H1 (cell line): ENCODE results near the gene CHRM1. TPM values are rescaled to one million over a fixed set of nuclear protein-coding genes. Genes with fewer than 3 reads are reported as not detected.

ENCODE experiments used
- CTCF ChIA-PET: fragments of 300-600 bp; sonication (Branson Sonifier 250); formaldehyde crosslinking; loops from one replicate; lab custom pipeline; 2021; ENCODE audit not compliant: partially characterized antibody; lab: Charles Lee
- POLR2A ChIA-PET: fragments of 300-600 bp; sonication (Branson Sonifier 250); formaldehyde crosslinking; loops from one replicate; lab custom pipeline; 2021; ENCODE audit warnings: inconsistent platforms; ENCODE audit not compliant: partially characterized antibody; lab: Charles Lee
- DNase-seq, 2 experiments: peaks; one replicate each; pipeline versions ENCODE4 v3.0.0 to v3.0.0-alpha.2; 2010 to 2022; ENCODE audit warnings: low spot score in 2 of 2, low read depth in 1 of 2, mixed read lengths in 1 of 2
- FAIRE-seq: peaks from 2 replicates; lab custom pipeline; 2011; peaks lifted over from hg19 to GRCh38; lab: Jason Lieb, UNC
- H2AFZ ChIP-seq: 2 replicates; pipeline ENCODE4 v1.8.1; 2012; ENCODE audit warnings: low read length, inconsistent platforms
- H2AK5ac ChIP-seq: 2 replicates; pipeline ENCODE4 v1.6.1; 2013; ENCODE audit warnings: low read depth, low read length
- H2BK120ac ChIP-seq: replicated peaks from 2 replicates; pipeline ENCODE3; 2013; ENCODE audit warnings: low read depth, low read length, inconsistent platforms
- H2BK12ac ChIP-seq: 2 replicates; pipeline ENCODE4 v1.6.1; 2013; ENCODE audit warnings: low read depth, low read length
- H2BK15ac ChIP-seq: 2 replicates; pipeline ENCODE4 v1.6.1; 2013; ENCODE audit warnings: low read length
- H2BK20ac ChIP-seq: 2 replicates; pipeline ENCODE4 v1.6.1; 2013; ENCODE audit warnings: low read length
- H2BK5ac ChIP-seq: 2 replicates; pipeline ENCODE4 v1.6.1; 2013; ENCODE audit warnings: low read depth, low read length
- H3K14ac ChIP-seq: 2 replicates; pipeline ENCODE4 v1.6.1; 2013; ENCODE audit warnings: inconsistent platforms; ENCODE audit not compliant: insufficient read length
- H3K18ac ChIP-seq: 2 replicates; pipeline ENCODE4 v1.6.1; 2013; ENCODE audit warnings: low read length; ENCODE audit errors: extremely low read depth
- H3K23ac ChIP-seq: 2 replicates; pipeline ENCODE4 v1.6.1; 2013; ENCODE audit warnings: inconsistent platforms; ENCODE audit not compliant: insufficient read length
- H3K23me2 ChIP-seq: 2 replicates; pipeline ENCODE4 v1.6.1; 2013; ENCODE audit warnings: low read depth, low read length
- H3K27ac ChIP-seq: 2 replicates; pipeline ENCODE4 v1.6.1; 2011; ENCODE audit warnings: low read depth, low read length, inconsistent platforms
- H3K27me3 ChIP-seq, 4 experiments: replicated peaks in 1 of 4; 1 replicate in 1 of 4; 2 replicates in 3 of 4; pipeline versions ENCODE4 v1.6.1 to v1.8.1; 2011 to 2013; ENCODE audit warnings: low read length in 3 of 4, mild to moderate bottlenecking in 3 of 4, inconsistent platforms in 2 of 4, mixed read lengths in 2 of 4, moderate library complexity in 1 of 4; ENCODE audit not compliant: control insufficient read depth in 3 of 4, insufficient read depth in 3 of 4; ENCODE audit errors: extremely low read depth in 1 of 4
- H3K36me3 ChIP-seq, 4 experiments: 2 replicates each; pipeline versions ENCODE4 v1.6.1 to v1.8.1; 2011 to 2013; ENCODE audit warnings: mild to moderate bottlenecking in 4 of 4, low read length in 3 of 4, moderate library complexity in 2 of 4, control low read depth in 1 of 4, inconsistent platforms in 1 of 4; ENCODE audit not compliant: insufficient read depth in 4 of 4, control insufficient read depth in 2 of 4
- H3K4ac ChIP-seq: replicated peaks from 2 replicates; pipeline ENCODE3; 2013; ENCODE audit warnings: low read length, low read depth, mixed read lengths, inconsistent platforms; ENCODE audit not compliant: insufficient read length
- H3K4me1 ChIP-seq, 4 experiments: replicated peaks in 1 of 4; 1 replicate in 1 of 4; 2 replicates in 3 of 4; pipeline versions ENCODE4 v1.6.1 to v1.8.1; 2011 to 2013; ENCODE audit warnings: low read length in 3 of 4, inconsistent platforms in 2 of 4, mixed read lengths in 1 of 4; ENCODE audit not compliant: insufficient read depth in 4 of 4, control insufficient read depth in 3 of 4
- H3K4me2 ChIP-seq, 2 experiments: 2 replicates each; pipeline versions ENCODE4 v1.6.1 to v1.8.1; 2011 to 2013; ENCODE audit warnings: low read depth in 2 of 2, low read length in 2 of 2, control low read depth in 1 of 2, inconsistent platforms in 1 of 2, mild to moderate bottlenecking in 1 of 2; ENCODE audit not compliant: insufficient read depth in 1 of 2
- H3K4me3 ChIP-seq, 4 experiments: fragments of 200-600, 300-600 bp in 1 of 4; sonication (generic), shearing (Covaris generic), sonication (Bioruptor Twin) in 1 of 4; 2 replicates each; pipeline versions ENCODE4 v1.5.1 to v1.8.1; 2011 to 2016; ENCODE audit warnings: low read length in 4 of 4, low read depth in 3 of 4, control low read depth in 2 of 4, inconsistent platforms in 2 of 4, mild to moderate bottlenecking in 2 of 4, mixed read lengths in 1 of 4, moderate library complexity in 1 of 4; ENCODE audit not compliant: insufficient read depth in 2 of 4; ENCODE audit errors: extremely low read depth in 1 of 4
- H3K56ac ChIP-seq: replicated peaks from 2 replicates; pipeline ENCODE3; 2013; ENCODE audit warnings: low read depth, mild to moderate bottlenecking, mixed read lengths, low read length, inconsistent platforms; ENCODE audit not compliant: insufficient read length
- H3K79me1 ChIP-seq: 2 replicates; pipeline ENCODE4 v1.6.1; 2013; ENCODE audit warnings: low read depth, low read length, control low read depth
- H3K79me2 ChIP-seq, 2 experiments: 2 replicates each; pipeline versions ENCODE4 v1.6.1 to v1.8.1; 2012 to 2013; ENCODE audit warnings: low read length in 2 of 2, mild to moderate bottlenecking in 2 of 2, inconsistent platforms in 1 of 2; ENCODE audit not compliant: insufficient read depth in 2 of 2, control insufficient read depth in 1 of 2
- H3K9ac ChIP-seq, 4 experiments: replicated peaks in 1 of 4; 1 replicate in 1 of 4; 2 replicates in 3 of 4; pipeline versions ENCODE4 v1.6.1 to v1.8.1; 2011 to 2013; ENCODE audit warnings: low read depth in 3 of 4, low read length in 3 of 4, control low read depth in 2 of 4, mild to moderate bottlenecking in 2 of 4, moderate library complexity in 2 of 4, inconsistent platforms in 1 of 4; ENCODE audit errors: extremely low read depth in 1 of 4
- H3K9me3 ChIP-seq, 2 experiments: 2 replicates each; pipeline versions ENCODE4 v1.6.1 to v1.8.1; 2012 to 2013; ENCODE audit warnings: mild to moderate bottlenecking in 2 of 2, moderate library complexity in 2 of 2, control low read depth in 1 of 2, inconsistent platforms in 1 of 2, low read depth in 1 of 2, low read length in 1 of 2, mixed read lengths in 1 of 2; ENCODE audit not compliant: insufficient read depth in 2 of 2
- H4K20me1 ChIP-seq, 2 experiments: replicated peaks in 1 of 2; 2 replicates each; pipeline versions ENCODE3 to v1.8.1; 2011 to 2013; ENCODE audit warnings: inconsistent platforms in 2 of 2, low read length in 2 of 2, mild to moderate bottlenecking in 1 of 2; ENCODE audit not compliant: insufficient read depth in 2 of 2, control insufficient read depth in 1 of 2
- H4K5ac ChIP-seq: 2 replicates; pipeline ENCODE4 v1.6.1; 2013; ENCODE audit warnings: low read length, low read depth, mixed read lengths, inconsistent platforms; ENCODE audit not compliant: insufficient read length
- H4K8ac ChIP-seq: 2 replicates; pipeline ENCODE4 v1.8.0; 2013; ENCODE audit warnings: mild to moderate bottlenecking, moderate library complexity, low read length, inconsistent platforms; ENCODE audit not compliant: insufficient read depth; ENCODE audit errors: extremely low read depth
- H4K91ac ChIP-seq: replicated peaks from 2 replicates; pipeline ENCODE3; 2013; ENCODE audit warnings: low read length, mixed read lengths, inconsistent platforms; ENCODE audit not compliant: insufficient read length
- CTBP2 ChIP-seq: IDR thresholded peaks from 2 replicates; pipeline ENCODE4 v1.7.0; 2011; ENCODE audit warnings: borderline replicate concordance, mild to moderate bottlenecking, moderate library complexity, mixed read lengths, low read length; ENCODE audit not compliant: insufficient read depth, insufficient read length
- MAFK ChIP-seq: IDR thresholded peaks from 2 replicates; pipeline ENCODE4 v1.6.1; 2012; ENCODE audit warnings: low read depth, mild to moderate bottlenecking, improper control_type of control experiment, low read length
- MAX ChIP-seq: IDR thresholded peaks from 2 replicates; pipeline ENCODE4 v1.6.1; 2012; ENCODE audit warnings: inconsistent platforms
- NANOG ChIP-seq: IDR thresholded peaks from 2 replicates; pipeline ENCODE4 v1.6.1; 2011; ENCODE audit warnings: low read length, low read depth, mild to moderate bottlenecking, inconsistent platforms; ENCODE audit not compliant: insufficient read depth, poor library complexity, severe bottlenecking
- TAF7 ChIP-seq: optimal IDR thresholded peaks from 2 replicates; pipeline ENCODE3; 2011; ENCODE audit warnings: low read depth, mild to moderate bottlenecking, inconsistent platforms, low read length, moderate library complexity, borderline replicate concordance
- WGBS, 2 experiments: shearing (Covaris generic) in 1 of 2; methylation state at CpG; one replicate each; pipeline versions ENCODE4 v1.1.6 to v1.1.7; 2013 to 2015; ENCODE audit warnings: low lambda C conversion rate in 2 of 2, mixed read lengths in 2 of 2, inconsistent platforms in 1 of 2, low coverage in 1 of 2, missing lambda C conversion rate in 1 of 2; ENCODE audit not compliant: insufficient replicate concordance in 2 of 2, insufficient coverage in 1 of 2, insufficient read length in 1 of 2; ENCODE audit errors: extremely low coverage in 1 of 2, missing lambda C conversion rate in 1 of 2; 5-methylcytosine and 5-hydroxymethylcytosine counted together
- long read RNA-seq, 2 experiments: library from RNA in 1 of 2; library from capped mRNA in 1 of 2; stranded (forward); transcript quantifications; one replicate each; pipeline ENCODE4 v2.0.0, GENCODE V29; 2021; ENCODE audit warnings: inconsistent platforms in 1 of 2
- polyA minus RNA-seq, 3 experiments: library from RNA; depleted of rRNA, polyadenylated mRNA; stranded (reverse); fragments of >200 nt; gene quantifications; 1 replicate in 2 of 3; 2 replicates in 1 of 3; pipeline ENCODE4 v1.2.3, GENCODE V29; 2011
- polyA plus RNA-seq, 7 experiments: library from polyadenylated mRNA; depleted of rRNA in 3 of 7; stranded (reverse) in 5 of 7; unstranded in 2 of 7; fragments of >200 nt in 5 of 7; fragments of 200-250 nt in 2 of 7; gene quantifications; 1 replicate in 5 of 7; 2 replicates in 1 of 7; 4 replicates in 1 of 7; pipeline versions ENCODE4 v1.2.1 to v1.2.3, GENCODE V29; 2011 to 2013; ENCODE audit warnings: missing spikeins in 2 of 7, mixed read lengths in 2 of 7
- total RNA-seq: library from RNA; stranded (reverse); fragmentation: NEBNext Ultra II Directional; extraction: Animal tissue kit (Norgen Biotek cat#: 25700); gene quantifications from 2 replicates; pipeline ENCODE4 v1.2.1, GENCODE V29; 2021

The CHRM1 gene
- not detected in 2 replicates for total RNA-seq
- polyA plus RNA-seq (2011; rRNA removed), result 0.05 and 0.08 TPM in 2 replicates
- polyA plus RNA-seq (2011; cell fraction: cytosol; rRNA removed), result 0.13 TPM
- not detected for polyA plus RNA-seq (2011; cell fraction: nucleus; rRNA removed)
- polyA plus RNA-seq (2012, experiment 1 of 2), result 0.21 to 0.51 TPM (median 0.33 TPM) in 4 replicates
- polyA plus RNA-seq (2012, experiment 2 of 2), result 0.16 TPM
- 0.08 TPM for polyA plus RNA-seq (2013, experiment 1 of 2)
- polyA plus RNA-seq (2013, experiment 2 of 2), result 0.11 TPM
- 0.44 TPM in 1 of 2 replicates, not detected in the other for polyA minus RNA-seq (2011; rRNA and poly(A)+ RNA removed)
- polyA minus RNA-seq (2011; cell fraction: cytosol; rRNA and poly(A)+ RNA removed), result not detected
- 0.40 TPM for polyA minus RNA-seq (2011; cell fraction: nucleus; rRNA and poly(A)+ RNA removed)
- long read RNA-seq, experiment 1, result 0 reads
- long read RNA-seq, experiment 2, result 0 reads

GRCh38 chr11:62921201-62921572, at the start of gene CHRM1:
Gene CHRM1 (minus strand): TSS chr11:62921363. CDS start chr11:62911100, 10,263 bp downstream.
- Histone ChIP-seq H2AFZ (no peak within 1 kb of the TSS), H3K23ac (no peak within 1 kb of the TSS), H2BK20ac (0 out of 2 replicates have a peak within 1 kb of the TSS, but pooled peaks have one; percentile 48), H4K8ac (peak within 1 kb of the TSS; percentile 75), H2BK120ac (no peak within 1 kb of the TSS), H3K36me3 (no peaks in the 10 kb centered on the region), H4K91ac (peak within 1 kb of the TSS; percentile 94), H3K4ac (peak within 1 kb of the TSS; percentile 13), H4K5ac (no peak within 1 kb of the TSS), H3K4me2 (no peak within 1 kb of the TSS), H2BK5ac (peak within 1 kb of the TSS; percentile 7; the same call in 1 of the 2 replicates), H3K27me3 (peaks cover under 1 to 28% (median 25%) of the 10 kb centered on the region in 4 experiments), H3K18ac (peak within 1 kb of the TSS; percentile 71), H3K23me2 (peaks cover 8% of the 10 kb centered on the region), H3K9me3 (no peaks in the 10 kb centered on the region), H3K56ac (no peak within 1 kb of the TSS), H2AK5ac (0 out of 2 replicates have a peak within 1 kb of the TSS, but pooled peaks have one; percentile 1), H2BK15ac (peak within 1 kb of the TSS; percentile 61), H3K4me3 (no peak within 1 kb of the TSS), H3K9ac (no peak within 1 kb of the TSS; a peak in 1 of 7 replicates), H4K20me1 (no peaks in the 10 kb centered on the region), H3K4me1 (peaks cover 0 to 21% (median 11%) of the 10 kb centered on the region in 4 experiments; a peak in 6 of 7 replicates), H2BK12ac (peak within 1 kb of the TSS; percentile 80; the same call in 1 of the 2 replicates), H3K79me2 (no peaks in the 10 kb centered on the region), H3K79me1 (no peaks in the 10 kb centered on the region), H3K14ac (no peak within 1 kb of the TSS), H3K27ac (no peak within 1 kb of the TSS)
- FAIRE-seq (no peak), DNase-seq (no peak)
- 67% methylated on average over 9 of the region's 9 CpGs; no CpG with 5 or more reads in 1 of the 2 experiments for WGBS, 2 experiments
- TF ChIP-seq MAX (no peak), TAF7 (no peak), NANOG (no peak), MAFK (no peak), CTBP2 (no peak)
- ChIA-PET CTCF (interaction anchor here (0.6 to 16.5 kb wide), 4 partner anchors 15 to 100 kb away, joined by 3 to 232 read pairs (median 149); no protein-coding TSS in a partner anchor), POLR2A (interaction anchor here (3.8 to 57.8 kb wide), 4 partner anchors 15 to 80 kb away, joined by 19 to 1185 read pairs (median 78); partner anchors contain the start of gene SLC3A2)
